MM.1S (cell line): ENCODE measurements around the gene FIS1.

ENCODE experiments used
- DNase-seq: peaks from one replicate; pipeline ENCODE4 v3.0.0-alpha.2; 2015
- H2AFZ ChIP-seq: fragments of 300-600 bp; sonication (generic); 2 replicates; pipeline ENCODE4 v1.6.0; 2016; ENCODE audit warnings: antibody characterized with exemption, low read length
- H3F3A ChIP-seq: fragments of 300-600 bp; sonication (generic); 2 replicates; pipeline ENCODE4 v1.6.1; 2016; ENCODE audit warnings: mild to moderate bottlenecking, antibody characterized with exemption, low read length, moderate library complexity, mixed read lengths; ENCODE audit not compliant: insufficient read depth
- H3K27ac ChIP-seq: fragments of 300-600 bp; sonication (generic); 2 replicates; pipeline ENCODE4 v1.5.1; 2016; ENCODE audit warnings: mild to moderate bottlenecking, low read length
- H3K27me3 ChIP-seq: fragments of 300-600 bp; sonication (generic); replicated peaks from 2 replicates; pipeline ENCODE4 v1.6.0; 2016; ENCODE audit warnings: low read length; ENCODE audit not compliant: insufficient read depth
- H3K36me3 ChIP-seq: fragments of 300-600 bp; sonication (generic); replicated peaks from 2 replicates; pipeline ENCODE4 v1.6.1; 2016; ENCODE audit warnings: mild to moderate bottlenecking, low read length, mixed read lengths; ENCODE audit not compliant: insufficient read depth
- H3K4me1 ChIP-seq: fragments of 300-600 bp; sonication (generic); 2 replicates; pipeline ENCODE4 v1.6.1; 2016; ENCODE audit warnings: low read length, mixed read lengths
- H3K4me2 ChIP-seq: fragments of 300-600 bp; sonication (generic); 2 replicates; pipeline ENCODE4 v1.6.0; 2016; ENCODE audit warnings: low read depth, low read length
- H3K4me3 ChIP-seq: fragments of 300-600 bp; sonication (generic); 2 replicates; pipeline ENCODE4 v1.5.1; 2016; ENCODE audit warnings: low read length, mixed read lengths
- H3K79me2 ChIP-seq: fragments of 300-600 bp; sonication (generic); 2 replicates; pipeline ENCODE4 v1.6.1; 2016; ENCODE audit warnings: mixed run types, low read length, mixed read lengths
- H3K9ac ChIP-seq: fragments of 300-600 bp; sonication (generic); 2 replicates; pipeline ENCODE4 v1.6.1; 2016; ENCODE audit warnings: low read length, mixed read lengths
- H3K9me2 ChIP-seq: fragments of 300-600 bp; sonication (generic); replicated peaks from 2 replicates; pipeline ENCODE4 v1.6.1; 2016; ENCODE audit warnings: mild to moderate bottlenecking, low read length, mixed read lengths; ENCODE audit not compliant: insufficient read depth
- H3K9me3 ChIP-seq: fragments of 300-600 bp; sonication (generic); replicated peaks from 2 replicates; pipeline ENCODE4 v1.6.1; 2016; ENCODE audit warnings: mild to moderate bottlenecking, low read length, mixed read lengths; ENCODE audit not compliant: insufficient read depth
- H4K20me1 ChIP-seq: fragments of 300-600 bp; sonication (generic); 2 replicates; pipeline ENCODE4 v1.6.1; 2016; ENCODE audit warnings: mild to moderate bottlenecking, low read length, moderate library complexity, mixed read lengths; ENCODE audit not compliant: insufficient read depth
- EZH2 ChIP-seq: fragments of 300-600 bp; sonication (generic); optimal IDR thresholded peaks from 2 replicates; pipeline ENCODE3; 2017; ENCODE audit warnings: low read depth, mild to moderate bottlenecking, antibody characterized with exemption, low read length, mixed read lengths
- EZH2phosphoT487 ChIP-seq: fragments of 300-600 bp; sonication (generic); IDR thresholded peaks from 2 replicates; pipeline ENCODE4 v1.6.1; 2018; ENCODE audit warnings: antibody characterized with exemption, low read length
- TF ChIP-seq, protein P1 (sequence below): fragments of 300-600 bp; sonication (generic); IDR thresholded peaks from 2 replicates; pipeline ENCODE4 v1.5.1; 2016; ENCODE audit warnings: antibody characterized with exemption, low read length, mixed read lengths

Gene FIS1

DNA sequence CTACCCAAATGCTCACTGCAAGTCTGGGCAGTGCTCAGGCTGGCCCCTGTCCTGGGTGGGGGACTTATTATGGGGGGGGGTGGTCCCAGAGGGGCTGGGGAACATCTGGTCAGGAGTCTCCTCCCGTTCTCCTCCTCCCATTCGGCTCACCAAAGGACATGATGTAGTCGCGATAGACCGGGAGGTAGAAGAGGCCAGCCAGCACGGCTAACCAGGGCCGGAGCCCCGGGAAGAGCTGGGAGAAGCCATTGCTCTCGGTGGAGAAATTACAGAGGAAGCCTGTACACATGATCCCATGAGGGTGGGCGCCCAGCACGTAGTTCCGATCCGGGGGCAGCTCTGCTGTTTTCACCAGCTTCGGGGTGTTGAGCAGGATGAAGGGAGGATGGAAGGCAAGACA, 46.4 kb downstream of the FIS1 start:
- Histone ChIP-seq H3K4me2 (no peak overlapping the region), H3K79me2 (no peaks in the 10 kb centered on the region), H3K4me3 (no peak overlapping the region), H3K36me3 (no peaks in the 10 kb centered on the region), H3K27ac (no peak overlapping the region), H3K9me3 (no peaks in the 10 kb centered on the region), H4K20me1 (no peaks in the 10 kb centered on the region), H3K9me2 (no peaks in the 10 kb centered on the region), H3K9ac (no peak overlapping the region), H3K4me1 (no peaks in the 10 kb centered on the region), H2AFZ (no peak overlapping the region), H3F3A (no peaks in the 10 kb centered on the region), H3K27me3 (peaks cover 91% of the 10 kb centered on the region)
- no peak for DNase-seq
- TF ChIP-seq, protein P1, sequence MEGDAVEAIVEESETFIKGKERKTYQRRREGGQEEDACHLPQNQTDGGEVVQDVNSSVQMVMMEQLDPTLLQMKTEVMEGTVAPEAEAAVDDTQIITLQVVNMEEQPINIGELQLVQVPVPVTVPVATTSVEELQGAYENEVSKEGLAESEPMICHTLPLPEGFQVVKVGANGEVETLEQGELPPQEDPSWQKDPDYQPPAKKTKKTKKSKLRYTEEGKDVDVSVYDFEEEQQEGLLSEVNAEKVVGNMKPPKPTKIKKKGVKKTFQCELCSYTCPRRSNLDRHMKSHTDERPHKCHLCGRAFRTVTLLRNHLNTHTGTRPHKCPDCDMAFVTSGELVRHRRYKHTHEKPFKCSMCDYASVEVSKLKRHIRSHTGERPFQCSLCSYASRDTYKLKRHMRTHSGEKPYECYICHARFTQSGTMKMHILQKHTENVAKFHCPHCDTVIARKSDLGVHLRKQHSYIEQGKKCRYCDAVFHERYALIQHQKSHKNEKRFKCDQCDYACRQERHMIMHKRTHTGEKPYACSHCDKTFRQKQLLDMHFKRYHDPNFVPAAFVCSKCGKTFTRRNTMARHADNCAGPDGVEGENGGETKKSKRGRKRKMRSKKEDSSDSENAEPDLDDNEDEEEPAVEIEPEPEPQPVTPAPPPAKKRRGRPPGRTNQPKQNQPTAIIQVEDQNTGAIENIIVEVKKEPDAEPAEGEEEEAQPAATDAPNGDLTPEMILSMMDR, result no peak
- no peak for TF ChIP-seq EZH2phosphoT487
- TF ChIP-seq EZH2, result no peak

GRCh38 chr7:101197991-101198390, 46.9 kb downstream of the FIS1 start:
- H3K4me1 ChIP-seq, result no peaks in the 10 kb centered on the region
- H3K9ac ChIP-seq, result no peak overlapping the region
- no peak for TF ChIP-seq EZH2
- no peak for TF ChIP-seq EZH2phosphoT487
- TF ChIP-seq, protein P1, result no peak
- no peak overlapping the region for H3K4me3 ChIP-seq
- H2AFZ ChIP-seq, result no peak overlapping the region
- no peak overlapping the region for H3K27ac ChIP-seq
- no peaks in the 10 kb centered on the region for H3F3A ChIP-seq
- H3K36me3 ChIP-seq, result no peaks in the 10 kb centered on the region
- H3K79me2 ChIP-seq, result no peaks in the 10 kb centered on the region
- no peaks in the 10 kb centered on the region for H3K9me2 ChIP-seq
- H3K4me2 ChIP-seq, result no peak overlapping the region
- DNase-seq, result no peak
- peaks cover 91% of the 10 kb centered on the region for H3K27me3 ChIP-seq
- no peaks in the 10 kb centered on the region for H4K20me1 ChIP-seq
- H3K9me3 ChIP-seq, result no peaks in the 10 kb centered on the region

- Histone ChIP-seq H3K79me2 (no peaks in the 10 kb centered on the region), H3K4me1 (no peaks in the 10 kb centered on the region), H3K36me3 (no peaks in the 10 kb centered on the region), H3K27ac (no peak overlapping the region), H3F3A (no peaks in the 10 kb centered on the region), H3K9ac (no peak overlapping the region), H3K4me2 (no peak overlapping the region), H3K9me3 (no peaks in the 10 kb centered on the region), H3K9me2 (no peaks in the 10 kb centered on the region), H3K27me3 (peaks cover 84% of the 10 kb centered on the region), H3K4me3 (no peak overlapping the region), H2AFZ (no peak overlapping the region), H4K20me1 (no peaks in the 10 kb centered on the region)
- TF ChIP-seq EZH2phosphoT487 (no peak), EZH2 (no peak)
- TF ChIP-seq, protein P1, result no peak
- no peak for DNase-seq
Measured at GRCh38 chr7:101195884-101196283, 49.0 kb downstream of the FIS1 start.
